Measurements from ENCODE around the gene SYT17. TPM values are rescaled to one million over a fixed set of nuclear protein-coding genes. Genes with fewer than 3 reads are reported as not detected.
"Not testable (repeated sequence)": the region's sequence is repeated elsewhere in the genome, so short reads cannot be mapped to it uniquely, and the experiment has no call there.

The SYT17 gene
- total RNA-seq, 2 donors from 2014 or later = 1.8 to 1.9 TPM

DNA sequence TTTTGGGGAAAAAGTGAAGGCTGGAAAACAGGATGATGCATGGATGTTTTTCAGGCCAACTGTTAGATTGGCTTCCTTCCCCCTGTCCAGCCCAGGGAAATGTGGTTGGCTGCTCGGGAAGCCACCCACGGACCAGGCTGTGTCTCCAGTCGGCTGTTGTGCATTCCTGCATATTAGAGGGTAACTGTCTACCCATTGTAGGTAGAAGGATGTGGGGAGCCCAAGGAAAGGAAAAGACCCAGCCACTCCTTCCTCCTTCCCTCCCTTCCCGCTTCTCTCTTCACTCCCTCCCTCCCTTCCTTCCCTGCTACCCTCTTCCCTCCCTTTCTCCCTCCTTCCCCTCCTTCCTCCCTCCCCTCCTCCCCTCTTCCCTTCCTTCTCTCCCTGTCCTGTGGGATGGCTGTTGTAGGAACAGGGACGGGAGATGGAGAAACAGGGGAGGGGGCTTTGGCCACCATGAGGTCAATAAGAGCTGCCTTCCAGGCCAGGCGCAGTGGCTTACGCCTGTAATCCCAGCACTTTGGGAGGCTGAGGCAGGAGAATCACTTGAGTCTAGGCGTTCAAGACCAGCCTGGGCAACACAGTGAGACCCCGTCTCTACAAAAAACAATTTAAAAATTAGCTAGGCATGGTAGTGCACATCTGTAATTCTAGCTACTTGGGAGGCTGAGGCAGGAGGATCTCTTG, 16.9 kb downstream of the SYT17 start:
- Histone ChIP-seq H3K36me3 (no peaks in the 10 kb centered on the region), H3K4me1 (ENCODE audit: control insufficient read depth in 1 of 2, low read depth in 2 of 2) (peaks cover 2 to 19% of the 10 kb centered on the region in 2 donors), H3K4me3 (no peak overlapping the region), H3K27me3 (replicated peaks; ENCODE audit: insufficient read depth) (no peaks in the 10 kb centered on the region), H3K9me3 (no peaks in the 10 kb centered on the region), H3K27ac (no peak overlapping the region)
- TF ChIP-seq, protein P1, sequence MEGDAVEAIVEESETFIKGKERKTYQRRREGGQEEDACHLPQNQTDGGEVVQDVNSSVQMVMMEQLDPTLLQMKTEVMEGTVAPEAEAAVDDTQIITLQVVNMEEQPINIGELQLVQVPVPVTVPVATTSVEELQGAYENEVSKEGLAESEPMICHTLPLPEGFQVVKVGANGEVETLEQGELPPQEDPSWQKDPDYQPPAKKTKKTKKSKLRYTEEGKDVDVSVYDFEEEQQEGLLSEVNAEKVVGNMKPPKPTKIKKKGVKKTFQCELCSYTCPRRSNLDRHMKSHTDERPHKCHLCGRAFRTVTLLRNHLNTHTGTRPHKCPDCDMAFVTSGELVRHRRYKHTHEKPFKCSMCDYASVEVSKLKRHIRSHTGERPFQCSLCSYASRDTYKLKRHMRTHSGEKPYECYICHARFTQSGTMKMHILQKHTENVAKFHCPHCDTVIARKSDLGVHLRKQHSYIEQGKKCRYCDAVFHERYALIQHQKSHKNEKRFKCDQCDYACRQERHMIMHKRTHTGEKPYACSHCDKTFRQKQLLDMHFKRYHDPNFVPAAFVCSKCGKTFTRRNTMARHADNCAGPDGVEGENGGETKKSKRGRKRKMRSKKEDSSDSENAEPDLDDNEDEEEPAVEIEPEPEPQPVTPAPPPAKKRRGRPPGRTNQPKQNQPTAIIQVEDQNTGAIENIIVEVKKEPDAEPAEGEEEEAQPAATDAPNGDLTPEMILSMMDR (IDR thresholded peaks at IDR 0.05) = no peak
- ATAC-seq (ENCODE audit: insufficient number of reproducible peaks, low FRiP score, low read depth) (no peak), DNase-seq (ENCODE audit: low spot score) (no peak)

DNA sequence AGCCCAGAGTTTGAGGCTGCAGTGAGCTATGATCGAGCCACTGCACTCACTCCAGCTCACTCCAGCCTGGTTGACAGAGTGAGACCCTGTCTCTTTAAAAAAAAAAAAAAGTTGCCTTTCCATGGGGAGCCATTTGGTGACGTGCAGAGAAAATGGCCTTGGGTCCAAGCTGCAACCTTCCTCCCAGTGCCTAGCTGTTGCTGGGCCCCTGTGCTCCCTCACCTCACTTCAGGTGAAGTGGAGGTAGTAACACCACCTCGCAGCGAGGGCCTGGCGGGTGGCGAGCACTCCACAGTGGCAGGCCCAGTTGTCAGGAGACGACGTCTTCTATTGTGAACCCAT, 17.4 kb downstream of the SYT17 start:
- TF ChIP-seq, protein P1 (IDR thresholded peaks at IDR 0.05) = no peak
- Histone ChIP-seq H3K4me1 (ENCODE audit: control insufficient read depth in 1 of 2, low read depth in 2 of 2) (peaks cover 4 to 24% of the 10 kb centered on the region in 2 donors), H3K27ac (no peak overlapping the region), H3K36me3 (no peaks in the 10 kb centered on the region), H3K9me3 (no peaks in the 10 kb centered on the region), H3K4me3 (no peak overlapping the region), H3K27me3 (replicated peaks; ENCODE audit: insufficient read depth) (no peaks in the 10 kb centered on the region)
- DNase-seq (ENCODE audit: low spot score) = no peak
- no peak for ATAC-seq (ENCODE audit: insufficient number of reproducible peaks, low FRiP score, low read depth)

DNA sequence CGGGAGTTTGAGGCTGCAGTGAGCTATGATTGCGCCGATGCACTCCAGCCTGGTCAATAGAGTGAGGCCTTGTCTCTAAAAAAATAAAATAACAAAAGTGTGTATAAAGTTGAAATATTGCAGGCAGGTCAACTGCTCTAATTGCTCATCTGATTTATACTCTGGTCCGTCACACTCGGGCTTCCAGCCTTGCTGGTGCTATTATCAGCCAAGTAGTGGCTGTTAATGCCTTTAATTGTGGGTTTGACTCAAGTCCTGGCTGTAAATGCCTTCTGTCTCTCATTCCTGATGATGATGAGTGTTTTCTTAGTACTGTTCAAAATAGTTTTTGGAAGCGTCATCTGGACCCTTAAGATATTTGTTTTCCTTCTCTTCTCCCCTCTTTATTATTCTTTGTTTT, 18.4 kb downstream of the SYT17 start:
- Histone ChIP-seq H3K36me3 (no peaks in the 10 kb centered on the region), H3K4me3 (no peak overlapping the region), H3K9me3 (no peaks in the 10 kb centered on the region), H3K4me1 (ENCODE audit: control insufficient read depth in 1 of 2, low read depth in 2 of 2) (peaks cover 4 to 25% of the 10 kb centered on the region in 2 donors), H3K27ac (no peak overlapping the region), H3K27me3 (replicated peaks; ENCODE audit: insufficient read depth) (no peaks in the 10 kb centered on the region)
- no peak for ATAC-seq (ENCODE audit: insufficient number of reproducible peaks, low FRiP score, low read depth)
- DNase-seq (ENCODE audit: low spot score) = no peak
- TF ChIP-seq, protein P1 (IDR thresholded peaks at IDR 0.05) = no peak

DNA sequence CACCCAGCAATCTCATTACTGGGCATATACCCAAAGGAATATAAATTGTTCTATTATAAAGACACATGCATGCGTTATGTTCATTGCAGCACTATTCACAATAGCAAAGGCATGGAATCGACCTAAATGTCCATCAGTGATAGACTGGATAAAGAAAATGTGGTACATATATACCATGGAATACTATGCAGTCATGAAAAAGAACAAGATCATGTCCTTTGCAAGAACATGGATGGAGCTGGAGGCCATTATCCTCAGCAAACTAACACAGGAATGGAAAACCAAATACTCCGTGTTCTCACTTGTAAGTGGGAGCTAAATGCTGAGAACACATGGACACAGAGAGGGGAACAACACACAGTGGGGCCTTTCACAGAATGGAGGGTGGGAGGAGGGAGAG, 19.9 kb downstream of the SYT17 start:
- peaks cover 4 to 25% of the 10 kb centered on the region in 2 donors for H3K4me1 ChIP-seq (ENCODE audit: control insufficient read depth in 1 of 2, low read depth in 2 of 2)
- H3K4me3 ChIP-seq; H3K36me3 ChIP-seq; DNase-seq (ENCODE audit: low spot score); H3K9me3 ChIP-seq; H3K27me3 ChIP-seq (replicated peaks; ENCODE audit: insufficient read depth); H3K27ac ChIP-seq; ATAC-seq (ENCODE audit: insufficient number of reproducible peaks, low FRiP score, low read depth): not testable (repeated sequence)

DNA sequence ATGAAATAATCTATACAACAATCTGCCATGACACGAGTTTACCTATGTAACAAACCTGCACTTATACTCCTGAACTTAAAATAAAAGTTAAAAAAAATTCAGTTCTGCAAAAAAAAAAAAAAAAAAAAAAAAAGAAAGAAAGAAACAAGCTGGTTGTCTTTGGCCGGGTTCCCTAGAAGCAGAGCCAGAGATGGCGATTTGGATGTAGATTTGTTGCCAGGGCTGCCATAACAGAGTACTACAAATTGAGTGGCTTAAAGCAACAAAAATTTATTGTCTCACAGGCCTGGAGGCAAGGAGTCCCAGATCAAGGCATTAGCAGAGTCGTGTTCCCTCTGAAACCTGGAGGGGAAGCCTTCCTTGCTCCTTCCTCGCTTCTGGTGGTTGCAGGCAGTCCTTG, 20.4 kb downstream of the SYT17 start:
- no peak overlapping the region for H3K4me3 ChIP-seq

More for the DNA sequence above, 20.4 kb downstream of the SYT17 start:
- H3K9me3 ChIP-seq = no peaks in the 10 kb centered on the region
- no peak overlapping the region for H3K27ac ChIP-seq
- no peak for ATAC-seq (ENCODE audit: insufficient number of reproducible peaks, low FRiP score, low read depth)
- peaks cover 4 to 25% of the 10 kb centered on the region in 2 donors for H3K4me1 ChIP-seq (ENCODE audit: control insufficient read depth in 1 of 2, low read depth in 2 of 2)
- H3K36me3 ChIP-seq = no peaks in the 10 kb centered on the region
- TF ChIP-seq, protein P1 (IDR thresholded peaks at IDR 0.05) = no peak
- H3K27me3 ChIP-seq (replicated peaks; ENCODE audit: insufficient read depth) = no peaks in the 10 kb centered on the region
- DNase-seq (ENCODE audit: low spot score) = no peak

Measured in thoracic aorta (tissue), 2 donors.